Bronchial epithelial cell (primary cell): ENCODE data around the gene MBD5. TPM values are rescaled to one million over a fixed set of nuclear protein-coding genes. Genes with fewer than 3 reads are reported as not detected.

Source experiments
- DNase-seq: peaks from one replicate; pipeline ENCODE4 v3.0.0-alpha.2; 2010; ENCODE audit warnings: low read depth
- FAIRE-seq: peaks from 2 replicates; lab custom pipeline; 2011; peaks lifted over from hg19 to GRCh38; lab: Jason Lieb, UNC
- H3K27me3 ChIP-seq: 2 replicates; pipeline ENCODE4 v1.5.1; 2011; ENCODE audit warnings: low read length; ENCODE audit not compliant: control insufficient read depth, insufficient read depth
- H3K36me3 ChIP-seq: 2 replicates; pipeline ENCODE4 v1.5.1; 2011; ENCODE audit warnings: low read length; ENCODE audit not compliant: control insufficient read depth, insufficient read depth
- H3K4me3 ChIP-seq: 2 replicates; pipeline ENCODE4 v1.5.1; 2011; ENCODE audit warnings: mild to moderate bottlenecking, low read depth, low read length, control low read depth
- CTCF ChIP-seq: IDR thresholded peaks from 2 replicates; pipeline ENCODE4 v1.5.1; 2011; ENCODE audit warnings: mild to moderate bottlenecking, moderate library complexity, low read length, control low read depth, inconsistent platforms; ENCODE audit not compliant: insufficient read depth, severe bottlenecking
- total RNA-seq: library from RNA; depleted of rRNA; stranded (reverse); fragments of >200 nt; gene quantifications from 2 replicates; pipeline ENCODE4 v1.2.1, GENCODE V29; 2014

MBD5 gene
- total RNA-seq, 1 donor from 2014 or later, result 5.3 TPM

GRCh38 chr2:148020111-148021058, 506 bp upstream of the MBD5 start, which contains the start of gene ORC4:
ORC4 (minus strand) TSS chr2:148020737; CDS start chr2:147975958, 44,779 bp downstream.
- peak; percentile 67 for TF ChIP-seq CTCF
- Histone ChIP-seq H3K27me3 (no peaks in the 10 kb centered on the region), H3K4me3 (peak within 1 kb of the TSS; percentile 90), H3K36me3 (no peaks in the 10 kb centered on the region)
- FAIRE-seq, result peak; percentile 66
- DNase-seq, result peak; percentile 97

- FAIRE-seq (no peak), DNase-seq (no peak)
- Histone ChIP-seq H3K4me3 (peak overlapping the region; percentile 67), H3K27me3 (no peaks in the 10 kb centered on the region), H3K36me3 (no peaks in the 10 kb centered on the region)
- TF ChIP-seq CTCF, result no peak
These were observed 995 bp downstream of the MBD5 start for GRCh38 chr2:148021886-148022285.

GRCh38 chr2:148022351-148022750, 1.5 kb downstream of the MBD5 start:
- no peak for DNase-seq
- FAIRE-seq, result no peak
- no peaks in the 10 kb centered on the region for H3K27me3 ChIP-seq
- no peaks in the 10 kb centered on the region for H3K36me3 ChIP-seq
- no peak for TF ChIP-seq CTCF
- peak overlapping the region; percentile 67 for H3K4me3 ChIP-seq

- Histone ChIP-seq H3K36me3 (no peaks in the 10 kb centered on the region), H3K4me3 (no peak overlapping the region), H3K27me3 (no peaks in the 10 kb centered on the region)
- TF ChIP-seq CTCF, result no peak
- no peak for FAIRE-seq
- DNase-seq, result no peak
These were observed 2.0 kb downstream of the MBD5 start for GRCh38 chr2:148022882-148023281.

- no peak for DNase-seq
- Histone ChIP-seq H3K27me3 (no peaks in the 10 kb centered on the region), H3K36me3 (no peaks in the 10 kb centered on the region), H3K4me3 (no peak overlapping the region)
- no peak for FAIRE-seq
- no peak for TF ChIP-seq CTCF
These were observed 3.0 kb downstream of the MBD5 start for GRCh38 chr2:148023861-148024260.
